ENCODE measurements around the gene STMN1. TPM values are rescaled to one million over a fixed set of nuclear protein-coding genes. Genes with fewer than 3 reads are reported as not detected.

STMN1 gene
- total and polyA plus RNA-seq, 9 of the 15 experiments (the other 6 are each of a cell fraction or from before 2014, with no cell fraction given): 269 to 2,153 (median 595) TPM

DNA sequence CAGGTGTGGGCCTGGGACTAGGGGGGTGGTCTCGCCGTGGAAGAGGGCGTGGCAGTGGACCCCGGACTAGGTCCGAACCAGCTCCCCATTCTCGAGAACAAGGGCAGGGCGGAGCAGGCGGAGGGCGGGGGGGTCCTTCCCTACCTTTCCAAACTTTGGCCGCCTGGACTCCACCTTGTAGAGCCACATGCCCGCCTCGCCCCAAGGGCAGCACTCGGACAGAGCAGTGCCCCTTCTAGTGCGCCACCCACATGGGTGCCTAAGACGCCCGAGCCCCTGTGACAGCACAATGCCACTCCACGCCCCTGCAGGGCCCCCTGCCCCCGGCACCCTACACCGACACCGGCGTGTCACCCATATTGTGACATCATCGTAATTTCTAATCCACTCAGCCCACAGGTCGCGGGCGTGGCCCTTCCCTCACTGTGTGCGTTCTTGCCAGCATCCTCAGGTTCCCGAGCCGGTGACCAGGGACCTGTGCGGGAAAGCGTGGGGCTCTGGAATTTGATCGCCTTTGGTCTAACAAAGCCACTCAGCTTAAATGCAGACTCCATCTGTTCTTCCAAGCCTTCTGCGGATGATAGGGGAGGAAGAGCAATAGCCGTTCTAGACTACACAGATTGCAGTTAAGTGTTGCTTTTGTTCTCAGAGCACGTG, 553 bp upstream of the STMN1 start (continued):
- TF ChIP-seq FOXM1 (IDR thresholded peaks at IDR 0.05; ENCODE audit: low read depth) (no peak), FOXM1 (CRISPR knock-in tag; IDR thresholded peaks at IDR 0.05; ENCODE audit: low read depth) (0 out of 2 replicates have a peak, but pooled peaks have one; percentile 79), ETS2 (tag; IDR thresholded peaks at IDR 0.05; ENCODE audit: borderline replicate concordance, poor library complexity, severe bottlenecking) (no peak), SMAD4 (CRISPR knock-in tag; conservative IDR thresholded peaks at IDR 0.05) (no peak), ZNF717 (CRISPR knock-in tag; IDR thresholded peaks at IDR 0.05) (no peak), ZBTB8A (IDR thresholded peaks at IDR 0.05; ENCODE audit: partially characterized antibody) (no peak), CBFB (CRISPR knock-in tag; IDR thresholded peaks at IDR 0.05) (peak; percentile 71; the same call in 1 of the 2 replicates), ARNT (IDR thresholded peaks at IDR 0.05) (no peak), KLF1 (tag; IDR thresholded peaks at IDR 0.05) (0 out of 2 replicates have a peak, but pooled peaks have one; percentile 29), DNMT1 (IDR thresholded peaks at IDR 0.05) (no peak), DPF2 (IDR thresholded peaks at IDR 0.05) (0 out of 2 replicates have a peak, but pooled peaks have one; percentile 8), EZH2 (IDR thresholded peaks at IDR 0.05; ENCODE audit: borderline replicate concordance, low read depth, low read length) (no peak), GABPB1 (CRISPR knock-in tag; IDR thresholded peaks at IDR 0.05) (peak; percentile 8; the same call in 1 of the 2 replicates)
- TF ChIP-seq, protein P1, sequence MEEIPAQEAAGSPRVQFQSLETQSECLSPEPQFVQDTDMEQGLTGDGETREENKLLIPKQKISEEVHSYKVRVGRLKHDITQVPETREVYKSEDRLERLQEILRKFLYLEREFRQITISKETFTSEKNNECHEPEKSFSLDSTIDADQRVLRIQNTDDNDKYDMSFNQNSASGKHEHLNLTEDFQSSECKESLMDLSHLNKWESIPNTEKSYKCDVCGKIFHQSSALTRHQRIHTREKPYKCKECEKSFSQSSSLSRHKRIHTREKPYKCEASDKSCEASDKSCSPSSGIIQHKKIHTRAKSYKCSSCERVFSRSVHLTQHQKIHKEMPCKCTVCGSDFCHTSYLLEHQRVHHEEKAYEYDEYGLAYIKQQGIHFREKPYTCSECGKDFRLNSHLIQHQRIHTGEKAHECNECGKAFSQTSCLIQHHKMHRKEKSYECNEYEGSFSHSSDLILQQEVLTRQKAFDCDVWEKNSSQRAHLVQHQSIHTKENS (CRISPR knock-in tag; IDR thresholded peaks at IDR 0.05): no peak
- TF ChIP-seq, protein P2, sequence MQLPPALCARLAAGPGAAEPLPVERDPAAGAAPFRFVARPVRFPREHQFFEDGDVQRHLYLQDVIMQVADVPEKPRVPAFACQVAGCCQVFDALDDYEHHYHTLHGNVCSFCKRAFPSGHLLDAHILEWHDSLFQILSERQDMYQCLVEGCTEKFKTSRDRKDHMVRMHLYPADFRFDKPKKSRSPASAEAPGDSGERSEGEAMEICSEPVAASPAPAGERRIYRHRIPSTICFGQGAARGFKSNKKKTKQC (CRISPR knock-in tag; IDR thresholded peaks at IDR 0.05): 0 out of 2 replicates have a peak, but pooled peaks have one; percentile 38
- TF ChIP-seq, protein P3, sequence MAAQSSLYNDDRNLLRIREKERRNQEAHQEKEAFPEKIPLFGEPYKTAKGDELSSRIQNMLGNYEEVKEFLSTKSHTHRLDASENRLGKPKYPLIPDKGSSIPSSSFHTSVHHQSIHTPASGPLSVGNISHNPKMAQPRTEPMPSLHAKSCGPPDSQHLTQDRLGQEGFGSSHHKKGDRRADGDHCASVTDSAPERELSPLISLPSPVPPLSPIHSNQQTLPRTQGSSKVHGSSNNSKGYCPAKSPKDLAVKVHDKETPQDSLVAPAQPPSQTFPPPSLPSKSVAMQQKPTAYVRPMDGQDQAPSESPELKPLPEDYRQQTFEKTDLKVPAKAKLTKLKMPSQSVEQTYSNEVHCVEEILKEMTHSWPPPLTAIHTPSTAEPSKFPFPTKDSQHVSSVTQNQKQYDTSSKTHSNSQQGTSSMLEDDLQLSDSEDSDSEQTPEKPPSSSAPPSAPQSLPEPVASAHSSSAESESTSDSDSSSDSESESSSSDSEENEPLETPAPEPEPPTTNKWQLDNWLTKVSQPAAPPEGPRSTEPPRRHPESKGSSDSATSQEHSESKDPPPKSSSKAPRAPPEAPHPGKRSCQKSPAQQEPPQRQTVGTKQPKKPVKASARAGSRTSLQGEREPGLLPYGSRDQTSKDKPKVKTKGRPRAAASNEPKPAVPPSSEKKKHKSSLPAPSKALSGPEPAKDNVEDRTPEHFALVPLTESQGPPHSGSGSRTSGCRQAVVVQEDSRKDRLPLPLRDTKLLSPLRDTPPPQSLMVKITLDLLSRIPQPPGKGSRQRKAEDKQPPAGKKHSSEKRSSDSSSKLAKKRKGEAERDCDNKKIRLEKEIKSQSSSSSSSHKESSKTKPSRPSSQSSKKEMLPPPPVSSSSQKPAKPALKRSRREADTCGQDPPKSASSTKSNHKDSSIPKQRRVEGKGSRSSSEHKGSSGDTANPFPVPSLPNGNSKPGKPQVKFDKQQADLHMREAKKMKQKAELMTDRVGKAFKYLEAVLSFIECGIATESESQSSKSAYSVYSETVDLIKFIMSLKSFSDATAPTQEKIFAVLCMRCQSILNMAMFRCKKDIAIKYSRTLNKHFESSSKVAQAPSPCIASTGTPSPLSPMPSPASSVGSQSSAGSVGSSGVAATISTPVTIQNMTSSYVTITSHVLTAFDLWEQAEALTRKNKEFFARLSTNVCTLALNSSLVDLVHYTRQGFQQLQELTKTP (IDR thresholded peaks at IDR 0.05; ENCODE audit: low read depth in 1 of 2, partially characterized antibody in 2 of 2): peak in 1 of 2 experiments; percentile 1
- TF ChIP-seq, protein P4, sequence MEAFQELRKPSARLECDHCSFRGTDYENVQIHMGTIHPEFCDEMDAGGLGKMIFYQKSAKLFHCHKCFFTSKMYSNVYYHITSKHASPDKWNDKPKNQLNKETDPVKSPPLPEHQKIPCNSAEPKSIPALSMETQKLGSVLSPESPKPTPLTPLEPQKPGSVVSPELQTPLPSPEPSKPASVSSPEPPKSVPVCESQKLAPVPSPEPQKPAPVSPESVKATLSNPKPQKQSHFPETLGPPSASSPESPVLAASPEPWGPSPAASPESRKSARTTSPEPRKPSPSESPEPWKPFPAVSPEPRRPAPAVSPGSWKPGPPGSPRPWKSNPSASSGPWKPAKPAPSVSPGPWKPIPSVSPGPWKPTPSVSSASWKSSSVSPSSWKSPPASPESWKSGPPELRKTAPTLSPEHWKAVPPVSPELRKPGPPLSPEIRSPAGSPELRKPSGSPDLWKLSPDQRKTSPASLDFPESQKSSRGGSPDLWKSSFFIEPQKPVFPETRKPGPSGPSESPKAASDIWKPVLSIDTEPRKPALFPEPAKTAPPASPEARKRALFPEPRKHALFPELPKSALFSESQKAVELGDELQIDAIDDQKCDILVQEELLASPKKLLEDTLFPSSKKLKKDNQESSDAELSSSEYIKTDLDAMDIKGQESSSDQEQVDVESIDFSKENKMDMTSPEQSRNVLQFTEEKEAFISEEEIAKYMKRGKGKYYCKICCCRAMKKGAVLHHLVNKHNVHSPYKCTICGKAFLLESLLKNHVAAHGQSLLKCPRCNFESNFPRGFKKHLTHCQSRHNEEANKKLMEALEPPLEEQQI (IDR thresholded peaks at IDR 0.05): no peak
- TF ChIP-seq, protein P5, sequence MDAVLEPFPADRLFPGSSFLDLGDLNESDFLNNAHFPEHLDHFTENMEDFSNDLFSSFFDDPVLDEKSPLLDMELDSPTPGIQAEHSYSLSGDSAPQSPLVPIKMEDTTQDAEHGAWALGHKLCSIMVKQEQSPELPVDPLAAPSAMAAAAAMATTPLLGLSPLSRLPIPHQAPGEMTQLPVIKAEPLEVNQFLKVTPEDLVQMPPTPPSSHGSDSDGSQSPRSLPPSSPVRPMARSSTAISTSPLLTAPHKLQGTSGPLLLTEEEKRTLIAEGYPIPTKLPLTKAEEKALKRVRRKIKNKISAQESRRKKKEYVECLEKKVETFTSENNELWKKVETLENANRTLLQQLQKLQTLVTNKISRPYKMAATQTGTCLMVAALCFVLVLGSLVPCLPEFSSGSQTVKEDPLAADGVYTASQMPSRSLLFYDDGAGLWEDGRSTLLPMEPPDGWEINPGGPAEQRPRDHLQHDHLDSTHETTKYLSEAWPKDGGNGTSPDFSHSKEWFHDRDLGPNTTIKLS (IDR thresholded peaks at IDR 0.05; ENCODE audit: borderline replicate concordance, low read depth): 0 out of 2 replicates have a peak, but pooled peaks have one; percentile 28
